ENCODE measurements around the gene MOB3A. TPM values are rescaled to one million over a fixed set of nuclear protein-coding genes. Genes with fewer than 3 reads are reported as not detected.

MOB3A gene
- total and polyA plus RNA-seq, 2 of the 8 experiments (the other 6 are each of a cell fraction or from before 2014, with no cell fraction given), result 9.2 to 9.6 TPM

DNA sequence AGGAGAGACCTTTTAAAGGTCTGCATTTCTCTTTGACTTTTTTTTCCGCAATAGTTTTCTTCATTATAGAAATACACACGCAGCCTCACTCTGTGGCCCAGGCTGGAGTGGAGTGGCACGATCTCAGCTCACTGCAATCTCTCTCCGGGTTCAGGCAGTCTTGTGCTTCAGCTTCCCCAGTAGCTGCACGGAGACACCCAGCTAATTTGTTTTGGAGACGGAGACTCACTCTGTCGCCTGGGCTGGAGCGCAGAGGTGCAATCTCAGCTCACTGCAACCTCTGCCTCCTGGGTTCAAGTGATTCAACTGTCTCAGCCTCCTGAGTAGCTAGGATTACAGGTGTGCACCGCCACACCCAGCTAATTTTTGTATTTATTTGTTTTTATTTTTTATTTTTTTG, 33.4 kb downstream of the MOB3A start:
- Histone ChIP-seq H4K5ac (ENCODE audit: insufficient read length, low read depth, low read length) (no peak overlapping the region), H3K79me2 (ENCODE audit: control insufficient read depth in 1 of 2, insufficient read depth in 2 of 2, low read length in 2 of 2) (no peaks in the 10 kb centered on the region), H2BK20ac (ENCODE audit: low read length) (no peak overlapping the region), H3K18ac (ENCODE audit: extremely low read depth, low read length) (no peak overlapping the region), H3K56ac (replicated peaks; ENCODE audit: insufficient read length, low read depth, low read length) (no peak overlapping the region), H2BK5ac (ENCODE audit: low read depth, low read length) (no peak overlapping the region), H3K14ac (ENCODE audit: insufficient read length) (no peak overlapping the region), H3K9ac (replicated peaks in 1 of 4; ENCODE audit: extremely low read depth in 1 of 4, low read depth in 3 of 4, low read length in 3 of 4) (no peak overlapping the region), H3K23me2 (ENCODE audit: low read depth, low read length) (peaks cover 5% of the 10 kb centered on the region; the same call in 1 of the 2 replicates), H3K4me2 (ENCODE audit: insufficient read depth in 1 of 2, low read depth in 2 of 2, low read length in 2 of 2) (peak overlapping the region in 1 of 2 experiments; percentile 76; a peak in 1 of 4 replicates), H2BK12ac (ENCODE audit: low read depth, low read length) (peak overlapping the region; percentile 63; the same call in 1 of the 2 replicates), H2BK120ac (replicated peaks; ENCODE audit: low read depth, low read length) (no peak overlapping the region), H2BK15ac (ENCODE audit: low read length) (no peak overlapping the region), H4K91ac (replicated peaks; ENCODE audit: insufficient read length, low read length) (no peak overlapping the region), H3K4me1 (replicated peaks in 1 of 4; ENCODE audit: control insufficient read depth in 3 of 4, insufficient read depth in 4 of 4, low read length in 3 of 4) (peaks cover 4 to 23% (median 18%) of the 10 kb centered on the region in 4 experiments), H3K9me3 (ENCODE audit: insufficient read depth in 2 of 2, low read depth in 1 of 2, low read length in 1 of 2) (no peaks in the 10 kb centered on the region), H3K36me3 (ENCODE audit: control insufficient read depth in 2 of 4, insufficient read depth in 4 of 4, low read length in 3 of 4) (no peaks in the 10 kb centered on the region), H3K27me3 (replicated peaks in 1 of 4; ENCODE audit: control insufficient read depth in 3 of 4, extremely low read depth in 1 of 4, insufficient read depth in 3 of 4, low read length in 3 of 4) (no peaks in the 10 kb centered on the region), H3K4ac (replicated peaks; ENCODE audit: insufficient read length, low read depth, low read length) (no peak overlapping the region), H4K20me1 (replicated peaks in 1 of 2; ENCODE audit: control insufficient read depth in 1 of 2, insufficient read depth in 2 of 2, low read length in 2 of 2) (no peaks in the 10 kb centered on the region), H4K8ac (ENCODE audit: extremely low read depth, insufficient read depth, low read length) (no peak overlapping the region; the same call in 1 of the 2 replicates), H3K4me3 (ENCODE audit: extremely low read depth in 1 of 4, insufficient read depth in 2 of 4, low read depth in 3 of 4, low read length in 4 of 4) (no peak overlapping the region), H2AK5ac (ENCODE audit: low read depth, low read length) (peak overlapping the region; percentile 90; the same call in 1 of the 2 replicates), H3K79me1 (ENCODE audit: low read depth, low read length) (no peaks in the 10 kb centered on the region), H3K27ac (ENCODE audit: low read depth, low read length) (no peak overlapping the region), H3K23ac (ENCODE audit: insufficient read length) (no peak overlapping the region), H2AFZ (ENCODE audit: low read length) (no peak overlapping the region)
- CTCF ChIA-PET (ENCODE audit: partially characterized antibody), result interaction anchor here (0.6 to 2.0 kb wide), 10 partner anchors 11 to 133 kb away, joined by 3 to 7 read pairs (median 4); partner anchors contain the start of gene MKNK2
- POLR2A ChIA-PET (ENCODE audit: partially characterized antibody), result interaction anchor here (1.3 to 6.9 kb wide), 5 partner anchors 11 to 135 kb away, joined by 3 to 74 read pairs (median 3); partner anchors contain the start of gene MKNK2
- DNase-seq (ENCODE audit: low read depth in 1 of 2, low spot score in 2 of 2) (no peak), FAIRE-seq (no peak)
- WGBS, 2 experiments (ENCODE audit: extremely low coverage in 1 of 2, insufficient coverage in 1 of 2, insufficient read length in 1 of 2, insufficient replicate concordance in 2 of 2, low coverage in 1 of 2, low lambda C conversion rate in 2 of 2, missing lambda C conversion rate in 1 of 2), result 91% methylated on average over 9 of the region's 9 CpGs; no CpG with 5 or more reads in 1 of the 2 experiments
- TF ChIP-seq, protein P1, sequence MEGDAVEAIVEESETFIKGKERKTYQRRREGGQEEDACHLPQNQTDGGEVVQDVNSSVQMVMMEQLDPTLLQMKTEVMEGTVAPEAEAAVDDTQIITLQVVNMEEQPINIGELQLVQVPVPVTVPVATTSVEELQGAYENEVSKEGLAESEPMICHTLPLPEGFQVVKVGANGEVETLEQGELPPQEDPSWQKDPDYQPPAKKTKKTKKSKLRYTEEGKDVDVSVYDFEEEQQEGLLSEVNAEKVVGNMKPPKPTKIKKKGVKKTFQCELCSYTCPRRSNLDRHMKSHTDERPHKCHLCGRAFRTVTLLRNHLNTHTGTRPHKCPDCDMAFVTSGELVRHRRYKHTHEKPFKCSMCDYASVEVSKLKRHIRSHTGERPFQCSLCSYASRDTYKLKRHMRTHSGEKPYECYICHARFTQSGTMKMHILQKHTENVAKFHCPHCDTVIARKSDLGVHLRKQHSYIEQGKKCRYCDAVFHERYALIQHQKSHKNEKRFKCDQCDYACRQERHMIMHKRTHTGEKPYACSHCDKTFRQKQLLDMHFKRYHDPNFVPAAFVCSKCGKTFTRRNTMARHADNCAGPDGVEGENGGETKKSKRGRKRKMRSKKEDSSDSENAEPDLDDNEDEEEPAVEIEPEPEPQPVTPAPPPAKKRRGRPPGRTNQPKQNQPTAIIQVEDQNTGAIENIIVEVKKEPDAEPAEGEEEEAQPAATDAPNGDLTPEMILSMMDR (IDR thresholded peaks at IDR 0.05; ENCODE audit: control extremely low read depth in 1 of 3, insufficient read depth in 1 of 3, low read depth in 1 of 3, low read length in 3 of 3), result no peak
- TF ChIP-seq TBP (IDR thresholded peaks at IDR 0.05; ENCODE audit: low read depth, low read length), result no peak
- no peak for TF ChIP-seq HDAC6 (IDR thresholded peaks at IDR 0.05; ENCODE audit: low read depth, low read length)
- TF ChIP-seq EP300 (IDR thresholded peaks at IDR 0.05; ENCODE audit: borderline replicate concordance in 1 of 2, low read depth in 2 of 2, low read length in 2 of 2), result no peak
- TF ChIP-seq, protein P2, sequence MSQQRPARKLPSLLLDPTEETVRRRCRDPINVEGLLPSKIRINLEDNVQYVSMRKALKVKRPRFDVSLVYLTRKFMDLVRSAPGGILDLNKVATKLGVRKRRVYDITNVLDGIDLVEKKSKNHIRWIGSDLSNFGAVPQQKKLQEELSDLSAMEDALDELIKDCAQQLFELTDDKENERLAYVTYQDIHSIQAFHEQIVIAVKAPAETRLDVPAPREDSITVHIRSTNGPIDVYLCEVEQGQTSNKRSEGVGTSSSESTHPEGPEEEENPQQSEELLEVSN (IDR thresholded peaks at IDR 0.05), result no peak
- no peak for TF ChIP-seq MAFK (IDR thresholded peaks at IDR 0.05; ENCODE audit: low read depth, low read length)
- no peak for TF ChIP-seq JUND (IDR thresholded peaks at IDR 0.05; ENCODE audit: low read length)
- no peak for TF ChIP-seq RNF2 (IDR thresholded peaks at IDR 0.05; ENCODE audit: borderline replicate concordance, low read depth, low read length, missing control alignments, poor library complexity, severe bottlenecking)
- no peak for TF ChIP-seq KDM5A (IDR thresholded peaks at IDR 0.05; ENCODE audit: low read length)

Data from H1 (cell line).